Thymus (tissue), 11 donors: ENCODE data around the gene SFMBT2. TPM values are rescaled to one million over a fixed set of nuclear protein-coding genes. Genes with fewer than 3 reads are reported as not detected.

Experiments
- DNase-seq, 9 donors: peaks; one replicate each; pipeline ENCODE4 v3.0.0-alpha.2; 2013; ENCODE audit warnings: low spot score in 9 of 9, low read depth in 6 of 9, missing footprints in 1 of 9
- H3K27ac ChIP-seq, 2 donors: one replicate each; pipeline ENCODE4 v1.5.1; 2013; ENCODE audit warnings: control low read depth in 1 of 2, low read depth in 1 of 2, low read length in 1 of 2, mild to moderate bottlenecking in 1 of 2, moderate library complexity in 1 of 2
- H3K27me3 ChIP-seq, 2 donors: one replicate each; pipeline ENCODE4 v1.5.1; 2013; ENCODE audit warnings: low read length in 1 of 2; ENCODE audit not compliant: control insufficient read depth in 2 of 2, insufficient read depth in 1 of 2
- H3K36me3 ChIP-seq, 2 donors: one replicate each; pipeline ENCODE4 v1.5.1; 2013; ENCODE audit warnings: low read length in 1 of 2, mild to moderate bottlenecking in 1 of 2, moderate library complexity in 1 of 2; ENCODE audit not compliant: control insufficient read depth in 2 of 2, insufficient read depth in 2 of 2
- H3K4me1 ChIP-seq, 2 donors: one replicate each; pipeline ENCODE4 v1.5.1; 2013; ENCODE audit warnings: low read length in 2 of 2; ENCODE audit not compliant: control insufficient read depth in 2 of 2, insufficient read depth in 2 of 2
- H3K4me3 ChIP-seq, 2 donors: one replicate each; pipeline ENCODE4 v1.5.1; 2013; ENCODE audit warnings: low read length in 2 of 2, control low read depth in 1 of 2, mild to moderate bottlenecking in 1 of 2
- H3K9me3 ChIP-seq, 2 donors: one replicate each; pipeline ENCODE4 v1.5.1; 2013; ENCODE audit warnings: low read length in 1 of 2, mild to moderate bottlenecking in 1 of 2; ENCODE audit not compliant: control insufficient read depth in 2 of 2, insufficient read depth in 1 of 2
- WGBS: extraction: QIAGEN DNeasy Blood & Tissue Kit; methylation state at CpG from one replicate; pipeline ENCODE4 v1.1.7; 2013; 5-methylcytosine and 5-hydroxymethylcytosine counted together
- polyA plus RNA-seq: library from polyadenylated mRNA; stranded (reverse); fragments of 200-250 nt; gene quantifications from one replicate; pipeline ENCODE4 v1.2.3, GENCODE V29; 2013
- total RNA-seq: library from RNA; stranded (reverse); fragments of 120-200 nt; gene quantifications from one replicate; pipeline ENCODE4 v1.2.4, GENCODE V29; 2013
- donor health status: healthy.

Gene SFMBT2
- total and polyA plus RNA-seq, 2 donors: 8.8 to 9.7 TPM

DNA sequence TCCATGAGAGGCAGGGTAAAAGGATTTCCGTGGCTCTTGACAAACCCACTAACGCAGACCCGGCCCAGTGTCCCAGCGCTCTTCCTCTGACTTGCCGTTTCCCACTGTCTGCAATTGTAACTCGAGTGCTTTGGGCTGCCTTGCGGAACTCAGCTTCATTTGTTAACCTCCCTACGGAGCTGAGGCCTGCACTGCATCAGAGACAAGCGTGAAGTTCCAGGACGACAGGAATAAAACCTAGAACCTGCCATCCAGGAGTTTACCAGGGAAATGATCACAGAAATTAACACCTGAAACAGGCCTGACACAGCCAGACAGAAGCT is 76.2 kb downstream of the SFMBT2 start:
- no peaks in the 10 kb centered on the region for H3K4me1 ChIP-seq
- peaks cover 0 to 2% of the 10 kb centered on the region in 2 donors for H3K36me3 ChIP-seq
- 97% methylated on average over 10 of the region's 10 CpGs for WGBS
- no peaks in the 10 kb centered on the region for H3K27me3 ChIP-seq
- peaks cover 0 to under 1% of the 10 kb centered on the region in 2 donors for H3K9me3 ChIP-seq
- no peak for DNase-seq
- no peak overlapping the region for H3K4me3 ChIP-seq
- no peak overlapping the region for H3K27ac ChIP-seq

DNA sequence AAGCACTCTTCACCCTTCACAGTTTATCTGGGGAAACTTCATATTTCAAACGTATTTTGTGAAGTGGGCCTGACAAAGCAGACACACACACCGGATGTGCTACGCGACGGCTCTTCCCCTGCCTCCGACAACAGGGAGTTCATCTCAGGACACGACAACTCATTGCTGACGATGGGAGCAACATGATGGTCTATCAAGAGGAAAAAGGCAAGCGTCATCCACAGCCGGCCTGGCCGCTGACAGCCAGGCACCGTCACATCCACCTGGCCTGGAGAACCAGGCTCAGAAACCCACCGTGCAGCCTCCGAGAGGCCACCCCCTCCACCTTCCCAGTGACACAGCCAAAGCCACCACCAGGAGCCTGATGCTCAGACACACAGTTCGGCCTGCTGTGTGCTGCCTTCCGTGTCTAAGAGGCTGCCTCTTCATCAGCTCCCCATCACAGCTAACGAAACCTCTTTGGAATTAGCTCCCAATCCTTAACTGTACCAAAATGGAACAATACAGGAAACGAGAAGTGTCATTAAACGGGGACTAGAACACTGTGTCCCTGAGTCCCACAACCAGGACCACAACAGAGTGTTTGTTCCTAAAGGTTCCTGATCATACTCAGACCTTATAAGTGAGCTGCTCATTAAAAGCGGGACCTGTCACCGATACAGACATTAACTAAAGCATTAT is 76.7 kb downstream of the SFMBT2 start:
- no peak for DNase-seq
- 97% methylated on average over 21 of the region's 21 CpGs for WGBS
- peaks cover 0 to 3% of the 10 kb centered on the region in 2 donors for H3K36me3 ChIP-seq
- no peak overlapping the region for H3K4me3 ChIP-seq
- H3K27ac ChIP-seq: no peak overlapping the region
- H3K27me3 ChIP-seq: no peaks in the 10 kb centered on the region
- no peaks in the 10 kb centered on the region for H3K4me1 ChIP-seq
- H3K9me3 ChIP-seq: peaks cover 0 to 5% of the 10 kb centered on the region in 2 donors

DNA sequence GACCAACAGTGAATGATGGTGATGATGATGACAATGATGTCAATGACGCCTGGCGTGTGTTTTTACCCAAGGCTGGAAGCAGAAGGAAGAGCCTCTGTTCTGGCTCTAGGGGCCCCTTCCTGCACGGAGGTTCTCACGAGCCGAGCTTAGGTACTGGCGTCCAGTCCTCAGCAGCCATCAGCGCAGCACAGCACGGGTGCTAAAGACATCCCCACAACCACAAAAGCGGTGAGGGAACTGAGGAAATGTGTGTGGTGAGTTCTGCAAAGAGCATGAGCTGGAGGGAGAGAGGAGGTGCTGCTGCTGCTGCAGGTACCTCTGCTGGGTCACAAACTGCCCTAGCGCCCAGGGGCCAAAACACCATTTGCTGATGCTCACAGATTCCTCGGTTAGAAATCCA is 81.6 kb downstream of the SFMBT2 start:
- H3K4me3 ChIP-seq: no peak overlapping the region
- no peaks in the 10 kb centered on the region for H3K27me3 ChIP-seq
- H3K36me3 ChIP-seq: peaks cover 0 to 3% of the 10 kb centered on the region in 2 donors
- 90% methylated on average over 11 of the region's 11 CpGs for WGBS
- H3K27ac ChIP-seq: no peak overlapping the region
- peaks cover 2 to 12% of the 10 kb centered on the region in 2 donors for H3K9me3 ChIP-seq
- no peaks in the 10 kb centered on the region for H3K4me1 ChIP-seq
- peak in 1 of 9 donors; percentile 13 for DNase-seq

DNA sequence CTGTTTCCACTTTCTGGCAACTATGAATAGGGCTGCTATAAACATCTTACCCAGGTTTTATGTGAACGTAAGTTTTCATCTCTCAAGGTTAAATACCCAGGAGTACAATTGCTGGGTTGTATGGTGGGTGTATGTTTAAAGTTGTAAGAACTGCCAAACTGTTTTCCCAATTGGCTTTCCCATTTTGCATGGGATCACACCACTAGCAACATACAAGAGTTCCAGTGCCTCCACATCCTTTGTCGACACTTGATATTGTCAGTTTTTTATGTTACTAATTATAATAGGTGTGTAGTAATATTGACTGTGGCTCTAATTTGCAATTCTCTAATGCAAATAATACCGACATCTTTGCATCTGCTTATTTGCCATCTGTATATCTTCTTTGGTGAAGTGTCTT is 82.9 kb downstream of the SFMBT2 start:
- Histone ChIP-seq H3K27ac (no peak overlapping the region), H3K4me3 (no peak overlapping the region), H3K9me3 (peaks cover 2 to 13% of the 10 kb centered on the region in 2 donors), H3K4me1 (no peaks in the 10 kb centered on the region), H3K27me3 (no peaks in the 10 kb centered on the region), H3K36me3 (peaks cover 0 to 3% of the 10 kb centered on the region in 2 donors)
- over 99% methylated on average over 3 of the region's 3 CpGs for WGBS
- DNase-seq: no peak

DNA sequence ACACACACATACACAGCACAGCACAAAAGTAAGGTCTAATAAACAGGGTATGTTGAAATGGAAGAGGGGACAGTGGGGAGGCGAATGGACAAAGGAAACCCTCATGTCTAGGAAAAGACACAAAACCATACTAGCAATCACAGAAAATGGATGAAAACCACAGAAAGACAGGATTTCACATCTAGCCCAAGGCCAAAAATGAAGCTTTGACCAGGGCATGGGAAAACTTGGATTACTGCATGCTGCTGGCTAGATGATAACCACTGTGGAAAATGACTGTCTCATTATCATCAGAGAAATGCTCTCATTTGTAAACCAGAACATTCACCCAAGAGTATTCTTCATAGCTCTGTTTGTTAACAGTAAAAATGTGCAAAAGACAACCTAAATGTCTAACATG is 88.2 kb downstream of the SFMBT2 start:
- H3K9me3 ChIP-seq: peaks cover under 1 to 6% of the 10 kb centered on the region in 2 donors
- H3K4me1 ChIP-seq: peaks cover 8 to 19% of the 10 kb centered on the region in 2 donors
- no peak for DNase-seq
- H3K36me3 ChIP-seq: no peaks in the 10 kb centered on the region
- H3K4me3 ChIP-seq: no peak overlapping the region
- H3K27me3 ChIP-seq: no peaks in the 10 kb centered on the region
- WGBS: 67% methylated on average over 1 of the region's 1 CpG
- no peak overlapping the region for H3K27ac ChIP-seq

DNA sequence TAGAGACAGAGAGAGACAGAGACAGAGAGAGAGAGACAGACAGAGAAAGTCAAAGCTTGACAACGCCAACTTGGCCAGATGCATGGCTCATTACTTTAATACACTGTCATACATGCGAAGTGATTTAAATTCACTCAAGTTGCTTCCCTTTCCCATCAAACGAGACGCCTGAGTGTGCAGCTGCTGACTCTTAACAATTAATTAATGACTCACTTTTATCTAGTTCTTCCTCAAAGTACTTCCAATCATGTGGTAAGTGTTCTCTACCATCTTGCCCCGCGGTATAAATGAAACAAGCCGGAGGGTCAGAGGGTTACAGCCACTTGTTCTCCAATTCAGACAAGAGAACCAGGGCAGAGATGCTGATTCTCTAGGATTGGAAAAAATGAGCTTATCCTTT is 90.8 kb downstream of the SFMBT2 start:
- peaks cover 0 to 6% of the 10 kb centered on the region in 2 donors for H3K9me3 ChIP-seq
- no peaks in the 10 kb centered on the region for H3K27me3 ChIP-seq
- H3K27ac ChIP-seq: no peak overlapping the region
- H3K4me1 ChIP-seq: peaks cover 8 to 19% of the 10 kb centered on the region in 2 donors
- DNase-seq: no peak
- WGBS: 94% methylated on average over 7 of the region's 7 CpGs
- no peak overlapping the region for H3K4me3 ChIP-seq
- no peaks in the 10 kb centered on the region for H3K36me3 ChIP-seq

DNA sequence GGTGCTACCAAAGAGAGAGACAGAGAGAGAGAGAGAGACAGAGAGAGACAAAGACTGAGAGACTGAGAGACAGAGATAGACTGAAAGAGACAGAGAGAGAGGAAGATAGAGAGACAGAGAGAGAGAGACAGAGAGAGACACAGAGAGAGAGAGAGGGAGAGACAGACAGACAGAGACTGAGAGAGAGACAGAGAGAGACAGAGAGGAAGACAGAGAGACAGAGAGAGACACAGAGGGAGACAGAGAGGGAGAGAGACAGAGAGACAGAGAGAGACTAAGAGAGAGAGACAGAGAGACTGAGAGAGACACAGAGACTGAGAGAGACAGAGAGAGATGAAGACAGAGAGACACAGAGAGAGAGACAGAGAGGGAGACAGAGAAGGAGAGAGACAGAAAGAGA is 91.2 kb downstream of the SFMBT2 start:
- Histone ChIP-seq H3K4me3 (no peak overlapping the region), H3K27me3 (no peaks in the 10 kb centered on the region), H3K9me3 (peaks cover 0 to 5% of the 10 kb centered on the region in 2 donors), H3K36me3 (no peaks in the 10 kb centered on the region), H3K27ac (no peak overlapping the region), H3K4me1 (peaks cover 8 to 19% of the 10 kb centered on the region in 2 donors)
- no peak for DNase-seq

DNA sequence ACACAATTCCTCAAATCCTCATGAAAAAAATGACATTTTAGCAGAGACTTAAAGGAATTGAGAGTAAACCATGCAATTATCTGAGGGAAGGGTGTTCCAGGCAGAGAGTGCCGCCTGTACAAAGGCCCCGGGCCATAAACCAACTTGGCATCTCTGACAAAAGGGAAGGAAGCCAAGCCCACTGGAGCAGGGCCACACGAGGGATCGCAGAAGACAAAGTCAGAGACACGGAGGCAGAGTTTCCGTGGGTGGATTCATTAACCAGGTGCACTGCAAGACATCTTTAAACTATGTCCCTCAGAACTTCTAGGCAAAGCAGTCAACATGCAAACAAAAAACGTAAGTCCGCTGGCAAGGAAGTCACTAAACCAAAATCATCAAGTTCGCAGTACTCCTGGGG is 92.0 kb downstream of the SFMBT2 start:
- H3K27me3 ChIP-seq: no peaks in the 10 kb centered on the region
- no peak overlapping the region for H3K27ac ChIP-seq
- no peaks in the 10 kb centered on the region for H3K9me3 ChIP-seq
- H3K36me3 ChIP-seq: no peaks in the 10 kb centered on the region
- H3K4me1 ChIP-seq: peaks cover 8 to 19% of the 10 kb centered on the region in 2 donors
- H3K4me3 ChIP-seq: no peak overlapping the region
- DNase-seq: peak in 4 of 9 donors; percentile 1 to 41 (median 14)
- 17% methylated on average over 9 of the region's 9 CpGs for WGBS

DNA sequence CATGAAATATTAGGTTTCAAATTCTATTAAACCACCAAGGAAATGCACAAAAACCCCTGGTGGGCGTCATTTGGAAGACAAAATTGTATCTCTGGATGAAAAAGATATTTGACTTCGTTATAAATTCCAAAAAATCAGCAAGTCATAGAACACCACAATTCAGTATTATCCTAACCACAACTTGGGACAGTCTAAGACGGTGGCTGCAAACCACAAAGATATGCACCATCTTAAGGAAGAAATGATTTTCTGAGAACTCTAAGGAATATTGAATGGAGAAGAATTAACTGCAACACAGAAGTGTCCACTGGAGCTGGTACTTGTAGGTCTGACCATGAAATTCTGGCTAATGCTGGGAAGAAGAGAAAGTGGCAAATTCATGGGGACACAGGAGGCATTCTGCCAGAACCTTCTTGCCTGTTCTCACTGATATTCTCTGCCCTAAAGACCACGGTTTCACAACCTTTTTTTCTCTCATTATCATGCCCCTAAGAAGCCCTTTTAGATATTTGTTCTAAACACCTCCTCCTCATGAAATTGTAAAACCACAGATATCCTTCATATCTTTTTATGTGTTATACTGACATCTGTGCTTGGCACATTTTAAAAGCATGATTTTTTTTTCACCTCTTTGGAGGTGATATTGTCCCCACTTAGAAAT is 92.9 kb downstream of the SFMBT2 start:
- WGBS: 17% methylated on average over 4 of the region's 4 CpGs
- H3K27ac ChIP-seq: no peak overlapping the region
- peaks cover 8 to 19% of the 10 kb centered on the region in 2 donors for H3K4me1 ChIP-seq

More for the DNA sequence above, 92.9 kb downstream of the SFMBT2 start:
- no peak for DNase-seq
- Histone ChIP-seq H3K9me3 (no peaks in the 10 kb centered on the region), H3K36me3 (no peaks in the 10 kb centered on the region), H3K27me3 (no peaks in the 10 kb centered on the region), H3K4me3 (no peak overlapping the region)
